NOMO-1 (cell line): ENCODE measurements around the gene UBXN2A.
"Not testable (repeated sequence)": the region's sequence is repeated elsewhere in the genome, so short reads cannot be mapped to it uniquely, and the experiment has no call there.

Source experiments
- DNase-seq, 2 experiments: peaks; one replicate each; lab custom pipeline; 2025; ENCODE audit not compliant: unreplicated experiment in 2 of 2; lab: John Stamatoyannopoulos, UW

UBXN2A gene

DNA sequence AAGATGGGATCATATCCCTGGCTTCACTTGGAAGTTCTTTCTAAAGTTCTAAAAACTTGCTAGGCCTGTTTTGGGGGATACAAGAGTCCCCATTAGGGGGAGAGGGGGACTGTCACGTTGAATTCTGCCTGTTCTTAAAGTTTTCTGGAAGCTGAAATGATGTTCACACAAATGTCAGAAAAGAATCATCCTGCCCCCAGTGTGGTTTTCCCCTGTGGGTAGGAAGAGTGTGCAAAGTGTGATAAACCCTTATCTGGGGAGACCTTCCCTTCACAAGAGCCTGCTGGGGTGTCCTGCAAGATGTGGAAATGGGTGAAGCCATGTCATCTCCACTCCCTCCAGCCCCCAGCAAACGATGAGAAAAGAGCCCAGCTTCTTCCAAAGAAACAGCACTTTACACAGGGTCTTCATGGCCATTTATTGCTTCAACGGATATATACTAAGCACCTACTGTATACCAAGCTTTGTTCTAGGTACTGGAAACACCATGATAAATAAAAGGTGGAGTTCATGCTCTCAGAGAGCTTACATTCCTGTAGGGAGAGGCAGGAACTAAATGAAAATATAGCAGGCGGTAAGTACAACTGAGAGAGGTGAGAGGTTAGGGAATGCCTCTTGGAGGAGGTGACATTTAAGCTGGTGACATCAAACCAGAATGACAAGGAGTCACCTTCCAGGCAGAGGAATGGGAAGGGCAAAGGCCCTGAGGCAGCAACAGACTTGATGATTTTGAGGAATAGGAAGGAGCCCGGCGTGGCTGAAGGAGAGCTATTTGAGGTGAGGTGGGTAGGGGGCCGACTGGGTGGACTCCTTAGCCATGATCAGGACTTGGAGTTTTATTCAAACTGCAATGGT, 71.2 kb downstream of the UBXN2A start:
- no peak for DNase-seq

DNA sequence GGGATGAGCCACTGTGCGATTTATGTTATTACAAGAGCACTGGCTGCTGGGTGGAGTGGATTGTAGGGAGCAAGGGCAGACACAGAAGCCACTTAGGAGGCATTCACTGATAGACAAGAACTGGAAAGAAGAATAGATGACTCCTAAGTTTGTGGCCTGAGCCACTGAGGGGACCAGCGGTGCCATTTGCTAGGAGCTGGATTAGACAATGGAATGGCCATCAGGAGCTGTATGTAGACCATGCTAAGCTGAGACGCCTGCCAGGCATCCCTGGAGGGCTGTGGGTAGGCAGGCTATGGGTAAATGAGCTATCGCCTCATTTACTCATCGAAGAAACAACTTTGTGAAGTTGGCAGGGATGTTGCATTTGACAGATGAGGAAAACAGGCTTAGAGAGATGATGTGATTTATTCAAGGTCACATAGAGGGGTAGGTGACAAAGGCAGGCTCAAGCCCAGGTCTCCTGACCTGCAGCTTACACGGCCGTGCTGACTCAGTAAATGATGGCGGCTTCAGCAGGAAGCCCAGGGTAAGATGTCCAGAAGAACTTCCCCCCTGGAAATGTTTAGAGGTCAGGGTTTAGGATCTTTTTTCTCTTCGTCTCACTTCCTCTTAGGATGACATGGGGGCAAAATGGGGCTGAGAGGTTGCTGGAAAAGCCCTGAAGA, 72.4 kb downstream of the UBXN2A start:
- no peak for DNase-seq

DNA sequence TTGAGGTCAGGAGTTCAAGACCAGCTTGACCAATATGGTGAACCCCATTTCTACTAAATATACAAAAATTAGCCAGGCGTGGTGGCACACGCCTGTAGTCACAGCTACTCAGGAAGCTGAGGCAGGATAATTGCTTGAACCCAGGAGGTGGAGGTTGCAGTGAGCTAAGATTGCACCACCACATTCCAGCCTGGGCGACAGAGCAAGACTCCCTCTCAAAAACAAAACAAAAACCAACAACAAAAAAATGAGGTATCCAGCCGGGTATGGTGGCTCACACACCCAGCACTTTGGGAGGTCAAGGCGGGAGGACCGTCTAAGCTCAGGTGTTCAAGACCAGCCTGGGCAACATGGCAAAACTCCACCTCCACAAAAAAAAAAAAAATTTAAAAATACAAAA, 74.6 kb downstream of the UBXN2A start:
- DNase-seq: not testable (repeated sequence)

DNA sequence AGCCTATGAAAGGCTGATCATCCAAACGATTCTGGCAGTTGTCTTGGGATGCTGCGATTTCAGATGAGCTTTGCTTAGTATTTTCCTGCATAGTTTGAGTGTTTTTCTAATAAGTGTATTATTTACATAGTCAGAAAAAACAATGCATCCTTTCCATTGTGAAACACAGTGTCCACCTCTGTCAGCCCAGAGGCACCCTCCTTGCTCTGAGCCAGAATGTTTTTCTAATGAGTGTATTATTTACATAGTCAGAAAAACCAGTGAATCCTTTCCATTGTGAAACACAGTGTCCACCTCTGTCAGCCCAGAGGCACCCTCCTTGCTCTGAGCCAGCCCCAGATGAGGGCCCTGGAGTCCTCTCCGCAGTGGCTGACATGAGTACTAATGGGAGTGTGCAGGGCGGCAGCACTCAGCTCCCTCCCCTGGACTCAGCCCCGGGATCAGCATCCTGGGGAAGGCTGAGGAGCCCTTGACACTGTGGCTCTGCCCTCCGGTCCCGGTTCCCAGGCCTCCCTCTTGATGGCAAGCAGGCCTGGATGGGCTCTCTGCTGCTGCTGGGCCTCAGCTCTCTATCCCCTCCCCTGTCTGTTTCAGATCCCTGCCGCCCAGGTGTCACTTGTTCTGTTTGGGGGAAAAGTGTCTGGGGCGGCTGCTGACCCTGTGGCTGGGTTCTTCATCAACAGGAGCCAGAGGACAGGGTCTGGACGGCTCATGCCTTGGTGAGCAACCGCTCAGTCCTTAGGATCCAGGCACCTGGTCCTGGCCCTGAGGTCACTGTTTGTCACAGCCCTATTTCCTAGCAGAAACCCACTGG, 75.5 kb downstream of the UBXN2A start:
- no peak for DNase-seq

DNA sequence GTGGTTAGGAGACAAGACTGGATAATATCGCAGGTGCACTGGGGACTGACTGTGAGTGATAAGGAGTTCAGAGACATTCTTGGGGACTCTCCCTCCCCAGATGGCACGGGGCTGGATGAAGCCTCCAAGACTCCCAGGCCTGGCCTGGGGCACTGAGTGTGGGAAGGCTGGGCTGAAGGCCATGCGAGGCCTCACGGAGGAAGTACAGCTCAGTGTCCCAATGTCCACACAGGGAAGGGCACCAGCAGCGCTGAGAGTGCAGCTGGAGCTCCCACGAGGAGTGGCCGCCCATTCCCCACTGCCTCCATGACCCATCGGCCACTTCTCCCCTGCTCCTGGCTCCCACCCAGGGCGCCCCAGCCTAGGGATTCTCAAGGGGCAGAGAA, 76.1 kb downstream of the UBXN2A start:
- DNase-seq: no peak

DNA sequence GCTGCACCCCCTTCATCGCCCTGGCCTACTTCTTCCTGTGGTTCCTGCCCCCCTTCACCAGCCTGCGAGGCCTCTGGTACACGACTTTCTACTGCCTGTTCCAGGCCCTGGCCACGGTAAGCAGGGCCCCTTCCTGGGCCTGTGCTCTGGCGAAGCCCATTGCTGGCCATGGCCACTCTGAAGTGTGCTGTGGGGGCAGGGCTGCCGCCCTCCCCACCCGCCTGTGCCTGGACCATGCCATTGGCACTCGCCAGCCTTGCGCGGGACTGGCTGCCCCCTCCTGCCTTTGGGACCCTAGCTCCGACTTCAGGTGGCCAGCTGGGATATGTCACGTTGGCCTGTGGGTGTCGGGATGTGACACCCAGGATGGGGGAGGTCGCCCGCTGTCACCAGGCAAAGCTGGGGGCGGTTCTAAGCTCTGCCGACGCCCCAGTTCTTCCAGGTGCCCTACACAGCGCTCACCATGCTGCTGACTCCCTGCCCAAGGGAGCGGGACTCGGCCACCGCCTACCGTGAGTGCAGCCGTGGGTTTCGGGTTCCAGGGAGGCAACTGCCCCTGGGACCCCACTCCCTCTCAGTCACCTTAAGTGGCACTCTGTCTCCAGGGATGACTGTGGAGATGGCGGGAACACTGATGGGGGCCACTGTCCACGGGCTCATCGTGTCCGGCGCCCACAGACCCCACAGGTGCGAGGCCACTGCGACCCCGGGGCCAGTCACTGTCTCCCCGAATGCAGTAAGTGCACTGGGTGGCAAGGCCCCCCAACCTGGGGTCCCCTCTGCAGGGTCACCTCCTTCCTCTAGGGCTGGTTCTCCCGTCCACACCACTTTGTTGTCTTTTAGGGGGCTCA, 76.8 kb downstream of the UBXN2A start:
- DNase-seq: no peak

DNA sequence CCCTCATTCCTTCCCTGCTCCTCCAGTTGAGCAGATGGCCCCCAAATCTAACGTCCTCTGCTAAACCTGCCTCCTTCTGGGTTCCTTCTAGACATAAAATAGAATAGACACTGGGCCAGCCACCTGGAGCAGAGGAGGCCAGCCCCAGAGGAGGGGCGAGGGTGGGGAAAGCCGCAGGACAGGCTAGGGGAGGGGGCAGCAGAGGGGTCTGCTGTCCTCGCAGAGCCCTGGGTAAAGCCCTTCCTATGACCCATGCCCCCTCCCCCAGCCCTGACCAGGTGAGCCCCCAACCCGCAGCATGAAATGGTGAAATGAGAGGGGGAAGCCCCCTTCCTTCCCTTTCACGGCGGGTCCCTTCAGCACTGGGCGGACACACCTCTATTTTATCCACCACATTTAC, 77.4 kb downstream of the UBXN2A start:
- no peak for DNase-seq

DNA sequence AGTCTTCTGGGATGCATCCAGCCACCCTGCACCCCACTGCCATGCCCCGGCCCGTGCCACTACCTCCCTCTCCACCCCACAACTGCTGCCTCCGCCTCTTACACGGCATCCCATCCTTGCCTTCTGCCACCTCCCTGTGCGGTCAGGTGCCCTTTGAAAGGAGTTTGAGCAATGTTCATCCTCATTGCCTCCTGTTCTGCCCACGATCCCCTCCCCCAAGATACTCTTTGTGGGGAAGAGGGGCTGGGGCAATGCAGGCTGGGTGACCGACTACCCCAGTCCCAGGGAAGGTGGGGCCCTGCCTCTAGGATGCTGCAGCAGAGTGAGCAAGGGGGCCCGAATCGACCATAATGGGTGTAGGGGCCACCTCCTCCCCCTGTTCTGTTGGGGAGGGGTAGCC, 78.0 kb downstream of the UBXN2A start:
- DNase-seq: no peak

DNA sequence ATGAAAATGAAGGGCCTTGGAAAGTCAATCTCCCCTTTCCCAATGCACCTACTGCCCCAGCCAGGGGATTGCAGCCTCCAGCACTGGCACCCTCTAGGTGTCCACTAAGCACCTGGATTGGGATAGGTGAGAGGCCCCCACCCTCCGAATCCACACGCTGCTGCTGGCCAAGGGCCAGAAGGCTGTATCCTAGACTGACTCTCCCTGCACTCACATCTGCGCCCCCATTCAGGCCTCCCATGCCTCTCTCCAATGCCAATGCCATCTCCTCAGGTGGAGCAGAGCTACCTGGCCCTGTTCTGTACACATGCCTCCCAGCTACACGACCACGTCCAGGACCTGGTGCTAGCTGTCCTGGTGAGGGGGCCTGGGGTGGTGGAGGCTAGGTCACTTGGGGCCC, 79.5 kb downstream of the UBXN2A start:
- DNase-seq: no peak

DNA sequence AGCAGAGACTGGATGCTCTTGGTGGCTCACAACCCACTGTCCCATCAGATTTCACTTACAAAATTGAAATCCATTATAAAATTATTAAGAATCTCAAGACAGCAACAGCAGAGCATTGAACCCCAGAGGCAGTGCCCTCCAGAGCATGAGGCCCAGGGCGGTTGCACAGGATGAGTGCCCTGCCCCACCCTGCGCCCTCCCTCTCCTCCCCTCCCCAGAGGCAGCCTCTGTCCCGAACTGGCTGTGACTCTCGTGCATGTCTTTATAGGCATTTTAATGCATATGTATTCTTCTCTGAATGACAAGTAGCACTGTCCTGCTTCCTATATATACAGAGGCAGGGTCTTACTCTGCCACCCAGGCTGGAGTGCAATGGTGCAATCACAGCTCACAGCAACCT, 80.0 kb downstream of the UBXN2A start:
- DNase-seq: no peak

DNA sequence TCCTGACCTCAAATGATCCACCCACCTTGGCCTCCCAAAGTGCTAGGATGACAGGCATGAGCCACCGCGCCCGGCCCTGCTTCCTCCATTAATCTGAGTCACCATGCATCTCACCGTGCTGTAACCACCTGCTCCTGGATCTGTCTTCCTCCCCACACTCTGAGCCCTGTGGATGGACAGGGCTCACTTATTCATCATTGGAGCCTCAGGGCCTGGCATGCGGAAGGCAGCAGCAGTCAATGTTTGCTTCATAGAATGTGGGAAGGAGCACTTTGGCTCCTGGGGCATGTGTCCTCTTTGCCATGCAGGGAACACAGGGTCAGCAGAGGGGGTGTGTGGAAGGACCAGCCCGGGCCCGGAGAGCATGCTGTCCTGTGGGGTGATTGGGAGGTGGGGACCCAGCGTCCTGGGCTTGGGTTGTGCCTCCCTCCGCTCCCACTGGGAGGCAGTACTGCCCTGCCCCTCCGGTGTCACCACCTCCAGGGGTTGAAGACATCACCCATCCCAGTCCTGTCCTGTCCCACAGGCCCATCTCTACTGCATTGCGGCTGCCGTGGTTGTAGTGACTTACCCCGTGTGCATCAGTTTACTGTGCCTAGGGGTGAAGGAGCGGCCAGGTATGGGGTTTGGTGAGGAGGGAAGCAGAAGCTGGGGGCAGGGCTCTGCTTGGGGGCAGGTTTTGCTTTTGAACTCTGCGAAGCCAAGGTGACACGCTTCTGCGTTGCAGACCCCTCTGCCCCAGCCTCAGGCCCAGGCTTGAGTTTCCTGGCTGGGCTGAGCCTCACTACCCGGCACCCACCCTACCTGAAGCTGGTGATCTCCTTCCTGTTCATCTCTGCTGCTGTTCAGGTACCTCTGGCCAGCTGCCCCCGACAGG, 81.1 kb downstream of the UBXN2A start:
- peak; percentile 1 to 5 for DNase-seq

DNA sequence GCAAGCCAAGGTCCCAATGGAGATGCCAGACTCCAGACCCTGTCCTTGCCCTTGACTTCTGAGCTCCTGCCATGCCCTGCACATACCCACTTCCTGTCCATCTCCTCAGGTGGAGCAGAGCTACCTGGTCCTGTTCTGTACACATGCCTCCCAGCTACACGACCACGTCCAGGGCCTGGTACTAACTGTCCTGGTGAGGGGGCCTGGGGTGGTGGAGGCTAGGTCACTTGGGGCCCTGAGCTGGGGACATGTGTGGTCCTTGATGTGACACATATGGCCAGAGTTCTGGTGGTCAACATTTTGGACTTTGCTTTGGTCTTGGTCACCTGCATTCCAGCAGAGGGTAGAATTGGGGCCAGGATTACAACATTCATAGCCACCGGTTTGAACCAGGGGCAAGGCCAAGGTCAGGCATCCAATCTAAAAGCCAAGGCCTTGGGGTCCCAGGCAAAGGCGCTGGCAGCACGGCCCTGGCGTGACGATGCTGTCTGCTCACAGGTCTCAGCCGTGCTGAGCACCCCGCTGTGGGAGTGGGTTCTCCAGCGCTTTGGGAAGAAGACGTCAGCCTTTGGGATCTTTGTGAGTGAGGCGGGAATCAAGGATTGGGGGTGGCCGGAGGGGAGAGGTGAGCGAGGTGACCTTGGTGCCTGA, 82.2 kb downstream of the UBXN2A start:
- no peak for DNase-seq

DNA sequence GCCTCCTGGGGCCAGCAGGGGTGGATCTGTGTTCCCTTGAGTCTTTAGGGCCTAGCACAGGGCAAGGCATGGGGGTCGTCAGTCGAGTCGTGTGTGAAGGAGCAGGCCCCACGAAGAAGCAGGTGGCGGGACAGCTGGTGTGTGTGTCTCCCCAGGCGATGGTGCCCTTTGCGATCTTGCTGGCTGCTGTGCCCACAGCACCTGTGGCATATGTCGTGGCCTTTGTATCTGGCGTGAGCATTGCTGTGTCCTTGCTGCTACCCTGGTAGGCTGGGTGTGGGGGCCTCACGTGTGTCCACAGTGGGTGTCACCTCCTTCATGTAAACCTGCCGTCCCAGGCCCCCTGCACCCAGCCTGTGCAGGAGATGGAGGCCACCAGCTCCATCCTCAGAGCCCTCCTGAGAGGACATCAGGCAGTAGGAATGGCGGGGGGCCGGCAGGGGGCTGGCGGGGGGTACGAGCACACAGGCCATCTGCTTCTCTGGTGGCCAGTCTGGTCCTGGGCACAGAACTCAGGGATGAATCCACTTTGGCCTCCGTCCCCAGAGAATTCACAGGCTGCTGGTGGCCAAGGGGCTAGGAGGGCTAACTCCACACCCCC, 82.8 kb downstream of the UBXN2A start:
- DNase-seq: no peak

DNA sequence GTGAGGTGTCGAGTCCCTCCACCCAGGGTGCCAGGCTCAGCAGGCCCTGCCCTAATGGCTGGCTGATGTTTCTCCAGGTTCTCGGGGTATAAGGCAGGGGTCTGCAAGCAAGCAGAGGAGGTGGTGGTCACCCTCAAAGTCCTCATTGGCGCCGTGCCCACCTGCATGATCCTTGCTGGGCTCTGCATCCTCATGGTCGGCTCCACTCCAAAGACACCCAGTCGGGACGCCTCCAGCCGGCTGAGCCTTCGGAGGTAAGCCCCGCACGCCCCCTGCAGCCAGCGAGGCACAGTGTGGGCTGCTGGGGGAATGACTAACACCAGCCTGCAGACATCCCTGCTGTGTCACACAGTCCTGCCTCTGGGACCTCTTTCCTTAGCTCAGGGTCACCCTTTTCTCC, 83.8 kb downstream of the UBXN2A start:
- no peak for DNase-seq

DNA sequence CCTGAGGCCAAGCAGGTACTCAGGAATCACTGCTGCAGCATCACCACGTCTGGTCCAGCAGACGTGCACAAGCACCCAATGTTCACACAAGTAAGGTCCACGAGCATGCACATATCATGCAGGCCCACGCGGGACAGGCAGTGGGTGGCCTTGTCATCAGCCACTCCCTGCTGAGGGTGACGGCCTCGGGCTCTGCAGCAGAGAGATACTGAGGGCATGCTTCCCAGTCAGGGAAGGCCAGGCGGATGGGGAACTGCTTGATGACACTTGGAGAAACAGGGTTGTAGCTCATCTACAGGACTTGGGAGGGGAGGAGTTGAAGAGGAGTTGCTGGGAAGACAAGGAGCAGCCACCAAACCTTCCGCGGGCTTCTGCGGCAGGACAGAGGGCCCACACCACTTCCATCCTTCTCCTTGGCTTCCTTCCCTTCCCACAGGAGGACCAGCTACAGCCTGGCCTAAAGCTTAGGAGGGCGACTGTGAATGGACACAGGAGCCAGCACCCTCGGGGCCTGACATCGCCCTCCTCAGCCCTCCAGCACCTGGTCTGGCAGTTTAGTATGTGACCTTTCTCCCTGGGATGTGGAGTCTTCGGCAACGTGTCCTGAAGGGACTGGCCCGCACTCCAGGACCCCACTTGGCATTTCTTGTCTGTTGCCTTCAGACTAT, 84.9 kb downstream of the UBXN2A start:
- DNase-seq: no peak

DNA sequence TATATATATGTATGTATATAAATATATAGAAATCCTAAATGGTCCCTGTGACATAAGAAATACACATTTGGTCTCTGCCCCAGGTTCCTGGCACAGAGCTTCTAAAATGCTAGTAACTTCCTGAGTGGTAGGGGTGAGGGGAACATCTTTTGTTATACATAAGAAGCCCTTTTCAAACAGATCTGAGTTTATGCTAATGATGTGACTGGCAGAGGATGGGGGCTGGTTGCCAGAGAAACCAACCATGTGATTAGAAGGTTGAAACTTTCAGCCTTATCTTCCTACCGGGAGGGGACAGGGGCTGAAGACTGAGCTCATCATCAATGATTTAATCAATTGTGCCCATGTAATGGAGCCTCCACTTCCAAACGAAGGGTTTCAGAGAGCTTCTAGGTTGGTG, 86.0 kb downstream of the UBXN2A start:
- DNase-seq: no peak

DNA sequence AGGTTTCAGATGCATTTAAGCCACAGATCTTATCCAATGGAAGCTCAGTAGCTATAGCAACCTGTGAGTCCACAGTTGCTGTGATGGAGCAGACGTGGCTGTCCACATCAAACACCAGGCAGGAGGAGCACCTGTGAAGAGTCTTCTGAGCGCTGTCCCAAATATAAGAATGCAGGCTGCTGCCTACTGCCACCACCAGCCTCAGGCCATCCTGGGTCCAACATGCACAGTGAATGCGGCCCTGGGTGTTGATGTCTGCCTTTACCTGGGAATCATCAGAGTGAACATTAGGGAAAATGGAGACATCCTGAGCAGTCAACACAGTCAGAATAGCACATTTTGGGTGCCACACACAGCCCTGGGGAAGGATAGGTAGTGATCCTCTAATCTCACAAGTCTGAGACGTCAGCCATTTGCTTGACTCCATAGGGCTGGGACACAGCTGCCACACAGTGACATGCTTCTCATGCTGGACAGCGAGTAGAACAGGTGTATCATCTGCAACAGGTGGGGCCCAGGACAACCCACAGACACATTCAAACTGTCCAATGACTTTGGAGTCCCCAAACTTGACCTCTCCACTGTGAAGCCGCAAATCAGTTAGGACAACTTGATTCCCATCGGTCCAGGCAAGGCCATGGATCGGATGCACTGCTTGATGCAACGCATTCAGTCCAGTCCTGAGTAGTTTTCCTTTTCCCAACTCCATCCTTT, 98.7 kb downstream of the UBXN2A start:
- no peak for DNase-seq

DNA sequence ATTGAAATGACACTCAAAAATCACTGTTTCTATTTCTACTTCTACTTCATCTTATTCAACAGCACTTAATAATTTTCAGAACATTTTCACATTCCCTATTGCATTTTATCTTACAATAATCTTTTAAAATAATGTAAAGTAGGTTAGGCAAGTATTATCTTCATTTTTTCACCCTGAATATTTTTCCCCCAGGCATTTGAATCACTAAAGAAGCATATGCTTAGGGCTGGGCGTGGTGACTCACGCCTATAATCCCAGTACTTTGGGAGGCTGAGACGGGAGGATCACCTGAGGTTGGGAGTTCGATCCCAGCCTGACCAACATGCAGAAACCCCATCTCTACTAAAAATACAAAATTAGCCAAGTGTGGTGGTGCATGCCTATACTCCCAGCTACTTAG, 100.2 kb downstream of the UBXN2A start:
- DNase-seq: no peak
